HG03354 (cell line): ENCODE data around the gene OXLD1.
"Not testable (repeated sequence)": the region's sequence is repeated elsewhere in the genome, so short reads cannot be mapped to it uniquely, and the experiment has no call there.

ENCODE experiments used
- ATAC-seq: cut with Tn5 transposase; IDR thresholded peaks from one replicate; pipeline ENCODE4 v1.9.1; 2021; ENCODE audit warnings: mild to moderate bottlenecking; ENCODE audit not compliant: unreplicated experiment, poor library complexity, severe bottlenecking

Gene OXLD1

GRCh38 chr17:81631482-81631881, 34.9 kb downstream of the OXLD1 start:
- no peak for ATAC-seq

- no peak for ATAC-seq
Measured at GRCh38 chr17:81630274-81630673, 36.1 kb downstream of the OXLD1 start.

- no peak for ATAC-seq
Measured at GRCh38 chr17:81621494-81622130, 44.8 kb downstream of the OXLD1 start.

DNA sequence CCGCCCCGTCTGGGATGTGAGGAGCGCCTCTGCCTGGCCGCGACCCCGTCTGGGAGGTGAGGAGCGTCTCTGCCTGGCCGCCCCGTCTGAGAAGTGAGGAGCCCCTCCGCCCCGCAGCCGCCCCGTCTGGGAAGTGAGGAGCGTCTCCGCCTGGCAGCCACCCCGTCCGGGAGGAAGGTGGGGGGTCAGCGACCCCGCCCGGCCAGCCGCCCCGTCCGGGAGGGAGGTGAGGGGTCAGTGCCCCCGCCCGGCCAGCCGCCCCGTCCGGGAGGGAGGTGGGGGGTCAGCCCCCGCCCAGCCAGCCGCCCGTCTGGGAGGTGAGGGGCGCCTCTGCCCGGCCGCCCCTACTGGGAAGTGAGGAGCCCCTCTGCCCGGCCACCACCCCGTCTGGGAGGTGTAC, 48.1 kb downstream of the OXLD1 start:
- ATAC-seq = not testable (repeated sequence)

- ATAC-seq = no peak
Measured at GRCh38 chr17:81616877-81617276, 49.5 kb downstream of the OXLD1 start.

DNA sequence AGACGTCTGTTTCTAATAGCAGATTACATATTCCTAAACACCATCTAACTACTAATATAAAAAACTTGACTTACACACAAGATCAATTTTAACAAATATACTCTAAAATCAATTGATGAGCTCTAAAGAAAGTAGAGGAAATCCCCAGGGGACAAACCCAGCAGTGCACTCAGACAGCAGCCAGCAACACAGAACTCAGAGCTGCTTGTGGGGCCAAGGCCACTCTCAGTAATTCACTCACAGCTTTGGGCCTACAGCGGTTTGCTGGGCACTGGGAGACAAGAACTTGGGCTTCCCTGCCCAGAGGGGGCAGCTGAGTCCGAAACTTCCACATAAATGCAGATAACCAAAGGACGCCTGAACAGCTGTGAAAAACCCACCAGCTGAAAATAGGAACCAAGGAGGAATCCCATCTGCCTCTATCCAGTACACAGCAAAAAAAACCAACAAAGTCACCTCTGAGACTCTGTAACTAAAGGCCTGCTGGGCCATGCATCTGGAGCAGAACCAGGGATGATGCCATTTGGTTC, 50.9 kb downstream of the OXLD1 start:
- ATAC-seq = no peak
